NCI-H1694 (cell line): ENCODE results near the gene ZNF831.

Experiments
- DNase-seq: peaks from one replicate; lab custom pipeline; 2025; lab: John Stamatoyannopoulos, UW

Gene ZNF831

GRCh38 chr20:59181936-59182335, 18.3 kb downstream of the ZNF831 start:
- DNase-seq = no peak

GRCh38 chr20:59182401-59183044, 18.9 kb downstream of the ZNF831 start:
- DNase-seq = no peak

GRCh38 chr20:59183751-59184150, 20.1 kb downstream of the ZNF831 start:
- DNase-seq = no peak

- no peak for DNase-seq
These were observed 21.3 kb downstream of the ZNF831 start for GRCh38 chr20:59184880-59185447.

- no peak for DNase-seq
These were observed 22.2 kb downstream of the ZNF831 start for GRCh38 chr20:59185809-59186208.

GRCh38 chr20:59190466-59190865, 26.8 kb downstream of the ZNF831 start:
- DNase-seq = no peak

GRCh38 chr20:59191036-59191755, 27.6 kb downstream of the ZNF831 start:
- no peak for DNase-seq

GRCh38 chr20:59191756-59192532, 28.3 kb downstream of the ZNF831 start:
- DNase-seq = no peak

- no peak for DNase-seq
These were observed 28.9 kb downstream of the ZNF831 start for GRCh38 chr20:59192533-59192896.

GRCh38 chr20:59193325-59193724, 29.7 kb downstream of the ZNF831 start:
- DNase-seq = no peak

GRCh38 chr20:59194023-59194935, 30.7 kb downstream of the ZNF831 start:
- no peak for DNase-seq

GRCh38 chr20:59195316-59195993, 31.8 kb downstream of the ZNF831 start:
- DNase-seq = no peak

- no peak for DNase-seq
These were observed 40.7 kb downstream of the ZNF831 start for GRCh38 chr20:59204165-59204894.

- DNase-seq = no peak
These were observed 41.4 kb downstream of the ZNF831 start for GRCh38 chr20:59205044-59205443.

GRCh38 chr20:59207235-59207634, 43.6 kb downstream of the ZNF831 start:
- DNase-seq = no peak

- DNase-seq = peak; percentile 43
These were observed 44.2 kb downstream of the ZNF831 start for GRCh38 chr20:59207742-59208357.

- no peak for DNase-seq
These were observed 46.6 kb downstream of the ZNF831 start for GRCh38 chr20:59210186-59210585.

GRCh38 chr20:59211208-59211765, 47.7 kb downstream of the ZNF831 start:
- no peak for DNase-seq

- no peak for DNase-seq
These were observed 50.5 kb downstream of the ZNF831 start for GRCh38 chr20:59214073-59214472.
